ENCODE data around the gene FBLN5.

Gene FBLN5

GRCh38 chr14:91885839-91886238, 61.7 kb downstream of the FBLN5 start:
- Histone ChIP-seq H3K4me3 (ENCODE audit: low read length) (no peak overlapping the region), H2AK5ac (ENCODE audit: low read length) (no peak overlapping the region), H2BK120ac (ENCODE audit: low read depth, low read length) (no peak overlapping the region), H3K79me1 (ENCODE audit: low read length) (no peaks in the 10 kb centered on the region), H2BK5ac (ENCODE audit: low read length) (no peak overlapping the region), H2BK15ac (replicated peaks; ENCODE audit: low read depth) (no peak overlapping the region), H4K8ac (ENCODE audit: low read depth, low read length) (no peak overlapping the region), H3K9ac (ENCODE audit: low read length) (no peak overlapping the region), H3K79me2 (ENCODE audit: control insufficient read depth, insufficient read depth, low read length) (no peaks in the 10 kb centered on the region), H4K5ac (ENCODE audit: low read length) (no peak overlapping the region), H3K4me1 (ENCODE audit: control insufficient read depth, low read depth, low read length) (peaks cover 12% of the 10 kb centered on the region), H3K56ac (ENCODE audit: low read length) (no peak overlapping the region), H3K18ac (ENCODE audit: low read length) (no peak overlapping the region), H3K36me3 (ENCODE audit: control insufficient read depth, insufficient read depth, low read length) (no peaks in the 10 kb centered on the region), H3K4ac (ENCODE audit: low read depth, low read length) (no peak overlapping the region), H3K23ac (ENCODE audit: low read length) (no peak overlapping the region), H3K27me3 (ENCODE audit: insufficient read depth, low read length, poor library complexity) (no peaks in the 10 kb centered on the region), H3K4me2 (ENCODE audit: low read length) (no peak overlapping the region), H3K27ac (ENCODE audit: low read depth, low read length) (no peak overlapping the region)
- no peak for DNase-seq
- WGBS (ENCODE audit: extremely low coverage, insufficient coverage, low lambda C conversion rate) = no CpG with 5 or more reads among the region's 4 CpGs

- Histone ChIP-seq H3K4me2 (ENCODE audit: low read length) (no peak overlapping the region), H3K23ac (ENCODE audit: low read length) (no peak overlapping the region), H3K36me3 (ENCODE audit: control insufficient read depth, insufficient read depth, low read length) (no peaks in the 10 kb centered on the region), H3K4me1 (ENCODE audit: control insufficient read depth, low read depth, low read length) (peaks cover 12% of the 10 kb centered on the region), H3K27me3 (ENCODE audit: insufficient read depth, low read length, poor library complexity) (no peaks in the 10 kb centered on the region), H3K4me3 (ENCODE audit: low read length) (no peak overlapping the region), H3K27ac (ENCODE audit: low read depth, low read length) (no peak overlapping the region), H3K4ac (ENCODE audit: low read depth, low read length) (no peak overlapping the region), H2AK5ac (ENCODE audit: low read length) (no peak overlapping the region), H2BK15ac (replicated peaks; ENCODE audit: low read depth) (no peak overlapping the region), H3K56ac (ENCODE audit: low read length) (peak overlapping the region; percentile 71), H2BK120ac (ENCODE audit: low read depth, low read length) (no peak overlapping the region), H4K5ac (ENCODE audit: low read length) (no peak overlapping the region), H3K79me2 (ENCODE audit: control insufficient read depth, insufficient read depth, low read length) (no peaks in the 10 kb centered on the region), H3K9ac (ENCODE audit: low read length) (peak overlapping the region; percentile 25), H4K8ac (ENCODE audit: low read depth, low read length) (no peak overlapping the region), H3K18ac (ENCODE audit: low read length) (no peak overlapping the region), H3K79me1 (ENCODE audit: low read length) (no peaks in the 10 kb centered on the region), H2BK5ac (ENCODE audit: low read length) (no peak overlapping the region)
- no CpG with 5 or more reads among the region's 4 CpGs for WGBS (ENCODE audit: extremely low coverage, insufficient coverage, low lambda C conversion rate)
- DNase-seq = no peak
These were observed 62.3 kb downstream of the FBLN5 start for GRCh38 chr14:91885113-91885712.

DNA sequence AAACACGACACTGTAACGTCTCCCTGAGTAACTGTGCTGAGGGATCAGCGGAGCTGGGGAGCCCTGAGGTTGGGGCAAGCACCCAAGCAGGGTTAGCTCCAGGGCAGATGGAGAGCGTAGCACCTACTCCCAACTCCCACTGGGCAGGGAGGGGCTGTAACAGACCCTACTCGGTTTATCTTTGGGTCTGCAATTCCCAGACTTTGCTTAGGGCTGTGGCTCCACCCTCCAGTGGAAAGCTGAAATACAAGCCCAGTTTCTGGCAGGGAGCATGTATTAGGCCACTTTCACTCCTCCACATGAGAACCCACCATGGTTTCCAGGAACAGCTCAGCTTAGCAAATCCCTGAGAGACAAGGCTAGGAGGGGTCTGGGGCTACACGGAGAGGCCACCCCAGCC, 62.8 kb downstream of the FBLN5 start:
- DNase-seq = peak; percentile 51
- Histone ChIP-seq H3K56ac (ENCODE audit: low read length) (peak overlapping the region; percentile 71), H3K27me3 (ENCODE audit: insufficient read depth, low read length, poor library complexity) (no peaks in the 10 kb centered on the region), H3K4me2 (ENCODE audit: low read length) (no peak overlapping the region), H2BK120ac (ENCODE audit: low read depth, low read length) (no peak overlapping the region), H3K9ac (ENCODE audit: low read length) (peak overlapping the region; percentile 25), H3K4ac (ENCODE audit: low read depth, low read length) (no peak overlapping the region), H2BK5ac (ENCODE audit: low read length) (no peak overlapping the region), H2AK5ac (ENCODE audit: low read length) (no peak overlapping the region), H3K4me1 (ENCODE audit: control insufficient read depth, low read depth, low read length) (peaks cover 12% of the 10 kb centered on the region), H3K36me3 (ENCODE audit: control insufficient read depth, insufficient read depth, low read length) (no peaks in the 10 kb centered on the region), H3K27ac (ENCODE audit: low read depth, low read length) (no peak overlapping the region), H2BK15ac (replicated peaks; ENCODE audit: low read depth) (no peak overlapping the region), H3K79me1 (ENCODE audit: low read length) (no peaks in the 10 kb centered on the region), H3K18ac (ENCODE audit: low read length) (no peak overlapping the region), H3K4me3 (ENCODE audit: low read length) (no peak overlapping the region), H4K5ac (ENCODE audit: low read length) (no peak overlapping the region), H4K8ac (ENCODE audit: low read depth, low read length) (no peak overlapping the region), H3K79me2 (ENCODE audit: control insufficient read depth, insufficient read depth, low read length) (no peaks in the 10 kb centered on the region), H3K23ac (ENCODE audit: low read length) (no peak overlapping the region)
- no CpG with 5 or more reads among the region's 6 CpGs for WGBS (ENCODE audit: extremely low coverage, insufficient coverage, low lambda C conversion rate)

DNA sequence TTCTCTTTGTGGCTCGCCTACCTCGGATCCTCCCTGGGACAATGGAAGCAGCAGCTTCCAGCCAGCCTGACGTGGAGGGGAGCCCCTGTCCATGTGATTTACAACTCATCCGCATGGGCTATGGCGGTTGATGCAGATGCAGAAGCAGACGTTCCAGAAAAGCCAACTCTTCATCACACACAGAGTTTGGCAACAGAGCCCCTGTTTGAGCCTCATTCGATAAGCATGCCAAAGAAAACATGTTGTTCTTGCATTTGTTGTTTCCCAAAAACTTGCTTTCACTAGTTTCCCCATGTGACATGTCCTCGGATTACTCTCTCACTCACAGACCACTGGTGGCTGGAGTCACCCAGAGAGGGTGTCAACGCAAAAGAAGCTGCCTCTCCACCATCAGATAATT, 63.7 kb downstream of the FBLN5 start:
- Histone ChIP-seq H3K27ac (ENCODE audit: low read depth, low read length) (no peak overlapping the region), H3K79me2 (ENCODE audit: control insufficient read depth, insufficient read depth, low read length) (no peaks in the 10 kb centered on the region), H3K9ac (ENCODE audit: low read length) (no peak overlapping the region), H2BK5ac (ENCODE audit: low read length) (no peak overlapping the region), H4K5ac (ENCODE audit: low read length) (no peak overlapping the region), H3K4me3 (ENCODE audit: low read length) (no peak overlapping the region), H2BK15ac (replicated peaks; ENCODE audit: low read depth) (no peak overlapping the region), H3K36me3 (ENCODE audit: control insufficient read depth, insufficient read depth, low read length) (no peaks in the 10 kb centered on the region), H3K23ac (ENCODE audit: low read length) (no peak overlapping the region), H3K27me3 (ENCODE audit: insufficient read depth, low read length, poor library complexity) (no peaks in the 10 kb centered on the region), H3K18ac (ENCODE audit: low read length) (no peak overlapping the region), H3K4me1 (ENCODE audit: control insufficient read depth, low read depth, low read length) (peaks cover 12% of the 10 kb centered on the region), H2AK5ac (ENCODE audit: low read length) (no peak overlapping the region), H3K4ac (ENCODE audit: low read depth, low read length) (no peak overlapping the region), H2BK120ac (ENCODE audit: low read depth, low read length) (no peak overlapping the region), H3K4me2 (ENCODE audit: low read length) (no peak overlapping the region), H3K56ac (ENCODE audit: low read length) (no peak overlapping the region), H4K8ac (ENCODE audit: low read depth, low read length) (no peak overlapping the region), H3K79me1 (ENCODE audit: low read length) (no peaks in the 10 kb centered on the region)
- no CpG with 5 or more reads among the region's 9 CpGs for WGBS (ENCODE audit: extremely low coverage, insufficient coverage, low lambda C conversion rate)
- DNase-seq = no peak

- Histone ChIP-seq H3K4me3 (ENCODE audit: low read length) (no peak overlapping the region), H3K27me3 (ENCODE audit: insufficient read depth, low read length, poor library complexity) (no peaks in the 10 kb centered on the region), H3K79me2 (ENCODE audit: control insufficient read depth, insufficient read depth, low read length) (no peaks in the 10 kb centered on the region), H4K5ac (ENCODE audit: low read length) (no peak overlapping the region), H3K23ac (ENCODE audit: low read length) (no peak overlapping the region), H3K36me3 (ENCODE audit: control insufficient read depth, insufficient read depth, low read length) (no peaks in the 10 kb centered on the region), H2BK5ac (ENCODE audit: low read length) (no peak overlapping the region), H2BK15ac (replicated peaks; ENCODE audit: low read depth) (no peak overlapping the region), H3K9ac (ENCODE audit: low read length) (no peak overlapping the region), H2AK5ac (ENCODE audit: low read length) (no peak overlapping the region), H3K4me2 (ENCODE audit: low read length) (no peak overlapping the region), H3K4ac (ENCODE audit: low read depth, low read length) (no peak overlapping the region), H2BK120ac (ENCODE audit: low read depth, low read length) (no peak overlapping the region), H4K8ac (ENCODE audit: low read depth, low read length) (no peak overlapping the region), H3K79me1 (ENCODE audit: low read length) (no peaks in the 10 kb centered on the region), H3K56ac (ENCODE audit: low read length) (no peak overlapping the region), H3K18ac (ENCODE audit: low read length) (no peak overlapping the region), H3K4me1 (ENCODE audit: control insufficient read depth, low read depth, low read length) (peaks cover 12% of the 10 kb centered on the region), H3K27ac (ENCODE audit: low read depth, low read length) (no peak overlapping the region)
- no peak for DNase-seq
- WGBS (ENCODE audit: extremely low coverage, insufficient coverage, low lambda C conversion rate) = no CpG with 5 or more reads among the region's 4 CpGs
These were observed 64.7 kb downstream of the FBLN5 start for GRCh38 chr14:91882776-91883175.

- H4K5ac ChIP-seq (ENCODE audit: low read length) = no peak overlapping the region
These were observed 65.1 kb downstream of the FBLN5 start for GRCh38 chr14:91882369-91882768.

More at GRCh38 chr14:91882369-91882768, 65.1 kb downstream of the FBLN5 start:
- no peak overlapping the region for H3K56ac ChIP-seq (ENCODE audit: low read length)
- no peak overlapping the region for H4K8ac ChIP-seq (ENCODE audit: low read depth, low read length)
- H3K79me2 ChIP-seq (ENCODE audit: control insufficient read depth, insufficient read depth, low read length) = no peaks in the 10 kb centered on the region
- H3K4ac ChIP-seq (ENCODE audit: low read depth, low read length) = no peak overlapping the region
- no CpG with 5 or more reads among the region's 5 CpGs for WGBS (ENCODE audit: extremely low coverage, insufficient coverage, low lambda C conversion rate)
- H3K4me2 ChIP-seq (ENCODE audit: low read length) = no peak overlapping the region
- no peak overlapping the region for H2BK5ac ChIP-seq (ENCODE audit: low read length)
- no peak overlapping the region for H2BK120ac ChIP-seq (ENCODE audit: low read depth, low read length)
- H3K4me3 ChIP-seq (ENCODE audit: low read length) = no peak overlapping the region
- DNase-seq = no peak
- H2AK5ac ChIP-seq (ENCODE audit: low read length) = no peak overlapping the region
- no peaks in the 10 kb centered on the region for H3K27me3 ChIP-seq (ENCODE audit: insufficient read depth, low read length, poor library complexity)
- H3K27ac ChIP-seq (ENCODE audit: low read depth, low read length) = no peak overlapping the region
- no peak overlapping the region for H2BK15ac ChIP-seq (replicated peaks; ENCODE audit: low read depth)
- H3K23ac ChIP-seq (ENCODE audit: low read length) = no peak overlapping the region
- no peaks in the 10 kb centered on the region for H3K79me1 ChIP-seq (ENCODE audit: low read length)
- H3K18ac ChIP-seq (ENCODE audit: low read length) = no peak overlapping the region
- H3K4me1 ChIP-seq (ENCODE audit: control insufficient read depth, low read depth, low read length) = peaks cover 12% of the 10 kb centered on the region
- no peaks in the 10 kb centered on the region for H3K36me3 ChIP-seq (ENCODE audit: control insufficient read depth, insufficient read depth, low read length)
- no peak overlapping the region for H3K9ac ChIP-seq (ENCODE audit: low read length)
